SK-N-SH treated with all-trans-retinoic acid at 6 μM for 48 hours (cell line): ENCODE results near the gene CYTH3.

Experiments
- ATAC-seq: fragments of 200-7000 bp; cut with Tn5 transposase; 3 replicates; pipeline ENCODE4 v1.9.1; 2020; ENCODE audit warnings: mild to moderate bottlenecking, moderate library complexity
- BACH2 ChIP-seq: fragments of 250-450 bp; sonication (Bioruptor Pico); IDR thresholded peaks from 2 replicates; pipeline ENCODE4 v1.9.0; 2021; ENCODE audit warnings: mild to moderate bottlenecking, borderline replicate concordance
- CREB5 ChIP-seq: fragments of 250-450 bp; sonication (Bioruptor Pico); IDR thresholded peaks from 2 replicates; pipeline ENCODE4 v1.5.1; 2020; ENCODE audit warnings: low read depth, mild to moderate bottlenecking, moderate library complexity
- CSDC2 ChIP-seq: fragments of 250-450 bp; sonication (Bioruptor Pico); IDR thresholded peaks from 2 replicates; pipeline ENCODE4 v1.5.0; 2020; ENCODE audit warnings: mild to moderate bottlenecking, moderate library complexity
- CSRNP3 ChIP-seq: fragments of 250-450 bp; sonication (Bioruptor Pico); IDR thresholded peaks from 2 replicates; pipeline ENCODE4 v1.5.1; 2021; ENCODE audit warnings: mild to moderate bottlenecking, moderate library complexity
- ESRRG ChIP-seq: fragments of 250-450 bp; sonication (Bioruptor Pico); IDR thresholded peaks from 2 replicates; pipeline ENCODE4 v1.6.1; 2021; ENCODE audit warnings: mild to moderate bottlenecking
- GLIS3 ChIP-seq: fragments of 250-450 bp; sonication (Bioruptor Pico); IDR thresholded peaks from 2 replicates; pipeline ENCODE4 v1.5.0; 2020; ENCODE audit warnings: mild to moderate bottlenecking, moderate library complexity
- ISL1 ChIP-seq: fragments of 250-450 bp; sonication (Bioruptor Pico); IDR thresholded peaks from 2 replicates; pipeline ENCODE4 v2.1.2; 2022; ENCODE audit warnings: mild to moderate bottlenecking, moderate library complexity
- PATZ1 ChIP-seq: fragments of 250-450 bp; sonication (Bioruptor Pico); IDR thresholded peaks from 2 replicates; pipeline ENCODE4 v1.8.0; 2020; ENCODE audit warnings: mild to moderate bottlenecking, moderate library complexity, borderline replicate concordance
- POU6F1 ChIP-seq: fragments of 250-450 bp; sonication (Bioruptor Pico); IDR thresholded peaks from 2 replicates; pipeline ENCODE4 v1.8.0; 2021; ENCODE audit warnings: low read depth, mild to moderate bottlenecking, moderate library complexity, borderline replicate concordance
- PPARA ChIP-seq: fragments of 250-450 bp; sonication (Bioruptor Pico); IDR thresholded peaks from 2 replicates; pipeline ENCODE4 v1.5.0; 2020; ENCODE audit warnings: mild to moderate bottlenecking, borderline replicate concordance
- RARB ChIP-seq: fragments of 250-450 bp; sonication (Bioruptor Pico); IDR thresholded peaks from 2 replicates; pipeline ENCODE4 v1.8.0; 2021; ENCODE audit warnings: mild to moderate bottlenecking, moderate library complexity
- SNAI2 ChIP-seq: fragments of 250-450 bp; sonication (Bioruptor Pico); IDR thresholded peaks from 2 replicates; pipeline ENCODE4 v1.5.0; 2020; ENCODE audit warnings: mild to moderate bottlenecking, moderate library complexity
- TCF4 ChIP-seq: fragments of 250-450 bp; sonication (Bioruptor Pico); IDR thresholded peaks from 2 replicates; pipeline ENCODE4 v1.8.0; 2021; ENCODE audit warnings: mild to moderate bottlenecking, moderate library complexity, borderline replicate concordance
- TSHZ2 ChIP-seq: fragments of 250-450 bp; sonication (Bioruptor Pico); IDR thresholded peaks from 2 replicates; pipeline ENCODE4 v1.5.0; 2020; ENCODE audit warnings: mild to moderate bottlenecking, moderate library complexity
- ZC3H10 ChIP-seq: fragments of 250-450 bp; sonication (Bioruptor Pico); IDR thresholded peaks from 2 replicates; pipeline ENCODE4 v1.5.1; 2021; ENCODE audit warnings: mild to moderate bottlenecking, moderate library complexity
- ZFP3 ChIP-seq: fragments of 250-450 bp; sonication (Bioruptor Pico); IDR thresholded peaks from 2 replicates; pipeline ENCODE4 v1.5.0; 2020; ENCODE audit warnings: mild to moderate bottlenecking, moderate library complexity
- ZFP30 ChIP-seq: fragments of 450-650 bp; formaldehyde crosslinking; IDR thresholded peaks from 2 replicates; pipeline ENCODE4 v1.5.0; 2022; ENCODE audit warnings: mild to moderate bottlenecking, moderate library complexity
- ZNF70 ChIP-seq: fragments of 450-650 bp; formaldehyde crosslinking; IDR thresholded peaks from 2 replicates; pipeline ENCODE4 v1.5.0; 2020; ENCODE audit warnings: mild to moderate bottlenecking, moderate library complexity
- ZNF8 ChIP-seq: fragments of 450-650 bp; formaldehyde crosslinking; IDR thresholded peaks from 2 replicates; pipeline ENCODE4 v1.5.0; 2020; ENCODE audit warnings: mild to moderate bottlenecking, moderate library complexity

Gene CYTH3

GRCh38 chr7:6200971-6201370, 71.5 kb downstream of the CYTH3 start:
- no peak for ATAC-seq

GRCh38 chr7:6198689-6199595, 73.5 kb downstream of the CYTH3 start:
- no peak; the same call in 2 of the 3 replicates for ATAC-seq
- TF ChIP-seq ESRRG (CRISPR knock-in tag) = no peak
- TF ChIP-seq GLIS3 = no peak
- no peak for TF ChIP-seq POU6F1
- no peak for TF ChIP-seq CSDC2
- no peak for TF ChIP-seq TCF4 (CRISPR knock-in tag)
- TF ChIP-seq RARB (CRISPR knock-in tag) = no peak
- TF ChIP-seq ZFP3 (CRISPR knock-in tag) = no peak
- TF ChIP-seq ISL1 = no peak
- no peak for TF ChIP-seq ZNF70 (CRISPR knock-in tag)
- TF ChIP-seq ZNF8 (CRISPR knock-in tag) = no peak
- no peak for TF ChIP-seq SNAI2 (CRISPR knock-in tag)
- TF ChIP-seq CSRNP3 (CRISPR knock-in tag) = no peak
- no peak for TF ChIP-seq ZFP30 (CRISPR knock-in tag)

More at GRCh38 chr7:6200971-6201370, 71.5 kb downstream of the CYTH3 start:
- TF ChIP-seq POU6F1 (no peak), CSDC2 (no peak), ZFP30 (CRISPR knock-in tag) (no peak), CREB5 (CRISPR knock-in tag) (no peak), PATZ1 (CRISPR knock-in tag) (no peak), GLIS3 (no peak), ZC3H10 (no peak), ZFP3 (CRISPR knock-in tag) (no peak), BACH2 (CRISPR knock-in tag) (no peak), RARB (CRISPR knock-in tag) (no peak), TCF4 (CRISPR knock-in tag) (no peak), ESRRG (CRISPR knock-in tag) (no peak), ZNF70 (CRISPR knock-in tag) (no peak), PPARA (no peak), ZNF8 (CRISPR knock-in tag) (no peak), TSHZ2 (no peak)
